GM12892 (cell line): Measurements from ENCODE around the gene CHRM5.

ENCODE experiments used
- POLR2A ChIP-seq: IDR thresholded peaks from 2 replicates; pipeline ENCODE4 v1.6.1; 2011; ENCODE audit warnings: low read depth, low read length, control low read depth
- POLR2AphosphoS5 ChIP-seq: IDR thresholded peaks from 2 replicates; pipeline ENCODE4 v1.6.1; 2011; ENCODE audit warnings: low read depth, low read length, control low read depth
- TAF1 ChIP-seq: IDR thresholded peaks from 2 replicates; pipeline ENCODE4 v1.6.1; 2011; ENCODE audit warnings: low read depth, mild to moderate bottlenecking, control low read depth, low read length, borderline replicate concordance

- TF ChIP-seq POLR2AphosphoS5, result no peak
- TF ChIP-seq POLR2A, result no peak
- no peak for TF ChIP-seq TAF1
Observed at GRCh38 chr15:34010921-34011320, 42.6 kb downstream of the CHRM5 start.
